GM23248 (cell line): ENCODE measurements around the gene CEP295NL. TPM values are rescaled to one million over a fixed set of nuclear protein-coding genes. Genes with fewer than 3 reads are reported as not detected.

Source experiments
- DNase-seq: peaks from one replicate; pipeline ENCODE4 v3.0.0-alpha.2; 2015
- H2AFZ ChIP-seq: fragments of 200-600 bp; sonication (generic); 2 replicates; pipeline ENCODE4 v1.6.1; 2016; ENCODE audit warnings: antibody characterized with exemption
- H3F3A ChIP-seq: fragments of 200-600 bp; sonication (generic); 2 replicates; pipeline ENCODE4 v1.6.1; 2016; ENCODE audit warnings: mild to moderate bottlenecking, antibody characterized with exemption, mixed run types; ENCODE audit not compliant: insufficient read depth
- H3K27ac ChIP-seq: fragments of 200-600 bp; sonication (generic); 2 replicates; pipeline ENCODE4 v1.5.1; 2016; ENCODE audit warnings: mild to moderate bottlenecking
- H3K27me3 ChIP-seq: fragments of 200-600 bp; sonication (generic); replicated peaks from 2 replicates; pipeline ENCODE4 v1.6.1; 2016; ENCODE audit warnings: mild to moderate bottlenecking; ENCODE audit not compliant: insufficient read depth
- H3K36me3 ChIP-seq: fragments of 200-600 bp; sonication (generic); 2 replicates; pipeline ENCODE4 v1.6.1; 2016; ENCODE audit warnings: low read depth, mild to moderate bottlenecking
- H3K4me1 ChIP-seq: fragments of 200-600 bp; sonication (generic); 2 replicates; pipeline ENCODE4 v1.6.1; 2016; ENCODE audit warnings: mild to moderate bottlenecking; ENCODE audit not compliant: insufficient read depth
- H3K4me2 ChIP-seq: fragments of 200-600 bp; sonication (generic); one replicate; pipeline ENCODE4 v1.6.1; 2016; ENCODE audit warnings: mild to moderate bottlenecking; ENCODE audit not compliant: unreplicated experiment
- H3K4me3 ChIP-seq: fragments of 200-600 bp; sonication (generic); 2 replicates; pipeline ENCODE4 v1.5.1; 2016; ENCODE audit warnings: mild to moderate bottlenecking
- H3K79me2 ChIP-seq: fragments of 200-600 bp; sonication (generic); 2 replicates; pipeline ENCODE4 v1.6.1; 2016; ENCODE audit warnings: mild to moderate bottlenecking; ENCODE audit not compliant: insufficient read depth
- H3K9ac ChIP-seq: fragments of 200-600 bp; sonication (generic); 2 replicates; pipeline ENCODE4 v1.6.1; 2016; ENCODE audit warnings: mild to moderate bottlenecking
- H3K9me2 ChIP-seq: fragments of 200-600 bp; sonication (generic); 2 replicates; pipeline ENCODE4 v1.6.1; 2016; ENCODE audit warnings: mixed run types, mild to moderate bottlenecking, moderate library complexity; ENCODE audit not compliant: insufficient read depth
- H3K9me3 ChIP-seq: fragments of 200-600 bp; sonication (generic); one replicate; pipeline ENCODE4 v1.6.1; 2017; ENCODE audit warnings: low read depth
- H4K20me1 ChIP-seq: fragments of 200-600 bp; sonication (generic); 2 replicates; pipeline ENCODE4 v1.6.0; 2016; ENCODE audit not compliant: insufficient read depth
- EZH2 ChIP-seq: fragments of 200-600 bp; sonication (generic); IDR thresholded peaks from 2 replicates; pipeline ENCODE4 v1.6.1; 2018; ENCODE audit warnings: antibody characterized with exemption, mild to moderate bottlenecking; ENCODE audit not compliant: insufficient read depth, poor library complexity, severe bottlenecking
- EZH2phosphoT487 ChIP-seq: fragments of 200-600 bp; sonication (generic); IDR thresholded peaks from 2 replicates; pipeline ENCODE4 v1.6.1; 2018; ENCODE audit warnings: antibody characterized with exemption, moderate library complexity, mild to moderate bottlenecking, low read depth; ENCODE audit not compliant: insufficient read depth
- WGBS, 2 experiments: methylation state at CpG; one replicate each; pipeline ENCODE4 v1.1.6; 2015 to 2017; ENCODE audit warnings: low lambda C conversion rate in 2 of 2, low coverage in 1 of 2; ENCODE audit errors: missing lambda C conversion rate in 2 of 2; 5-methylcytosine and 5-hydroxymethylcytosine counted together
- in situ Hi-C: fragments of 300-500 bp; cut with MboI; formaldehyde crosslinking; loops from 2 replicates; pipeline ENCODE4 v1.15.0; 2020
- polyA plus RNA-seq: library from polyadenylated mRNA; unstranded; fragments of >200 nt; fragmentation: Nextera tagmentation; extraction: Ambion mirVana; gene quantifications from 2 replicates; pipeline ENCODE4 v1.2.1, GENCODE V29; 2016
- total RNA-seq: library from RNA; depleted of rRNA; stranded (reverse); fragments of >200 nt; shearing (Covaris generic); gene quantifications from 2 replicates; pipeline ENCODE4 v1.2.3, GENCODE V29; 2014

Gene CEP295NL
- total and polyA plus RNA-seq, 2 experiments from 2014 or later, result 0.11 to 0.14 TPM

- H3K27ac ChIP-seq, result 0 out of 2 replicates have a peak overlapping the region, but pooled peaks have one; percentile 97
- no peak overlapping the region for H3K9ac ChIP-seq
- peaks cover 88% of the 10 kb centered on the region for H3K79me2 ChIP-seq
- no peak overlapping the region for H3K4me3 ChIP-seq
- WGBS, 2 experiments, result 79 to 92% methylated on average over 8 of the region's 8 CpGs
- in situ Hi-C loops, result no loop called here
- no peaks in the 10 kb centered on the region for H4K20me1 ChIP-seq
- no peak for DNase-seq
- no peaks in the 10 kb centered on the region for H3K9me2 ChIP-seq
- no peaks in the 10 kb centered on the region for H3K27me3 ChIP-seq
- TF ChIP-seq EZH2phosphoT487, result no peak
- no peak for TF ChIP-seq EZH2
- no peaks in the 10 kb centered on the region for H3K36me3 ChIP-seq
- no peak overlapping the region for H3K4me2 ChIP-seq
- H3F3A ChIP-seq, result peaks cover 57% of the 10 kb centered on the region
- no peak overlapping the region for H2AFZ ChIP-seq
- peaks cover 28% of the 10 kb centered on the region for H3K4me1 ChIP-seq
- no peaks in the 10 kb centered on the region for H3K9me3 ChIP-seq
Measured at GRCh38 chr17:78885956-78886355, 17.0 kb downstream of the CEP295NL start.

- H3K27ac ChIP-seq, result peak overlapping the region; percentile 97
- in situ Hi-C loops, result no loop called here
- peaks cover 58% of the 10 kb centered on the region for H3F3A ChIP-seq
- no peaks in the 10 kb centered on the region for H4K20me1 ChIP-seq
- no peaks in the 10 kb centered on the region for H3K27me3 ChIP-seq
- H3K9me2 ChIP-seq, result no peaks in the 10 kb centered on the region
- H3K9me3 ChIP-seq, result no peaks in the 10 kb centered on the region
- TF ChIP-seq EZH2 (no peak), EZH2phosphoT487 (no peak)
- H3K4me1 ChIP-seq, result peaks cover 35% of the 10 kb centered on the region
- peak overlapping the region; percentile 76 for H3K4me2 ChIP-seq
- 80 to 82% methylated on average over 23 to 24 of the region's 24 CpGs for WGBS, 2 experiments
- H3K79me2 ChIP-seq, result peaks cover 88% of the 10 kb centered on the region
- no peaks in the 10 kb centered on the region for H3K36me3 ChIP-seq
- no peak for DNase-seq
- no peak overlapping the region for H2AFZ ChIP-seq
- H3K9ac ChIP-seq, result peak overlapping the region; percentile 81
- H3K4me3 ChIP-seq, result peak overlapping the region; percentile 59
Measured at GRCh38 chr17:78884876-78885667, 17.9 kb downstream of the CEP295NL start.

GRCh38 chr17:78884148-78884825, 18.7 kb downstream of the CEP295NL start:
- H3K36me3 ChIP-seq, result no peaks in the 10 kb centered on the region
- no peaks in the 10 kb centered on the region for H3K9me2 ChIP-seq
- H3K27me3 ChIP-seq, result no peaks in the 10 kb centered on the region
- H3F3A ChIP-seq, result peaks cover 61% of the 10 kb centered on the region
- 11 to 13% methylated on average over 20 of the region's 20 CpGs for WGBS, 2 experiments
- peaks cover 40% of the 10 kb centered on the region for H3K4me1 ChIP-seq
- no peaks in the 10 kb centered on the region for H4K20me1 ChIP-seq
- peak overlapping the region; percentile 76 for H3K4me2 ChIP-seq
- TF ChIP-seq EZH2phosphoT487 (no peak), EZH2 (no peak)
- DNase-seq, result peak; percentile 55
- H3K79me2 ChIP-seq, result peaks cover 85% of the 10 kb centered on the region
- in situ Hi-C loops, result no loop called here
- H3K4me3 ChIP-seq, result peak overlapping the region; percentile 59
- H3K9ac ChIP-seq, result peak overlapping the region; percentile 81
- H2AFZ ChIP-seq, result no peak overlapping the region
- H3K9me3 ChIP-seq, result no peaks in the 10 kb centered on the region
- peak overlapping the region; percentile 97 for H3K27ac ChIP-seq

- DNase-seq, result peak; percentile 96
- peak overlapping the region; percentile 76 for H3K4me2 ChIP-seq
- H3K4me1 ChIP-seq, result peaks cover 47% of the 10 kb centered on the region
- no peaks in the 10 kb centered on the region for H3K9me2 ChIP-seq
- peak overlapping the region; percentile 81 for H3K9ac ChIP-seq
- peaks cover 65% of the 10 kb centered on the region for H3F3A ChIP-seq
- peak overlapping the region; percentile 59 for H3K4me3 ChIP-seq
- no peaks in the 10 kb centered on the region for H3K9me3 ChIP-seq
- no peak for TF ChIP-seq EZH2phosphoT487
- no peak for TF ChIP-seq EZH2
- WGBS, 2 experiments, result 0 to 1% methylated on average over 15 to 24 of the region's 24 CpGs
- H3K36me3 ChIP-seq, result no peaks in the 10 kb centered on the region
- peaks cover 85% of the 10 kb centered on the region for H3K79me2 ChIP-seq
- H3K27ac ChIP-seq, result peak overlapping the region; percentile 97
- H3K27me3 ChIP-seq, result no peaks in the 10 kb centered on the region
- H2AFZ ChIP-seq, result peak overlapping the region; percentile 14; the same call in 1 of the 2 replicates
- in situ Hi-C loops, result no loop called here
- H4K20me1 ChIP-seq, result no peaks in the 10 kb centered on the region
Measured at GRCh38 chr17:78883533-78884131, 19.4 kb downstream of the CEP295NL start.
